Mucosa of descending colon (tissue), 3 donors: ENCODE measurements around the gene RABEP2. TPM values are rescaled to one million over a fixed set of nuclear protein-coding genes. Genes with fewer than 3 reads are reported as not detected.
"Not testable (repeated sequence)": the region's sequence is repeated elsewhere in the genome, so short reads cannot be mapped to it uniquely, and the experiment has no call there.

Source experiments
- ATAC-seq: fragments of 200-7000 bp; cut with Tn5 transposase; one replicate; pipeline ENCODE4 v1.9.1; 2020; ENCODE audit warnings: mild to moderate bottlenecking, moderate library complexity
- DNase-seq, 3 donors: peaks; one replicate each; pipeline ENCODE4 v3.0.0-alpha.2; 2020
- H3K36me3 ChIP-seq: fragments of 200-600 bp; one replicate; pipeline ENCODE4 v1.8.0; 2021; ENCODE audit warnings: low read depth, mild to moderate bottlenecking
- H3K4me1 ChIP-seq: fragments of 200-600 bp; one replicate; pipeline ENCODE4 v1.8.0; 2021; ENCODE audit warnings: low read depth, mild to moderate bottlenecking
- H3K4me3 ChIP-seq: fragments of 200-600 bp; one replicate; pipeline ENCODE4 v1.8.0; 2021; ENCODE audit warnings: mild to moderate bottlenecking
- H3K9me3 ChIP-seq: fragments of 200-600 bp; one replicate; pipeline ENCODE4 v1.8.0; 2021; ENCODE audit warnings: mild to moderate bottlenecking
- CTCF ChIP-seq: fragments of 200-600 bp; IDR thresholded peaks from one replicate; pipeline ENCODE4 v1.8.0; 2022; ENCODE audit warnings: antibody characterized with exemption, mild to moderate bottlenecking
- intact Hi-C, 2 donors: fragments of 100-400 bp; cut with DNase I in 1 of 2; cut with micrococcal nuclease in 1 of 2; formaldehyde crosslinking; loops; one replicate each; pipeline versions ENCODE4 v1.11.0 to v1.11.1; 2022; cut with DNase I, micrococcal nuclease
- total RNA-seq, 3 donors: library from RNA; stranded (reverse); fragmentation: NEBNext Ultra II Directional in 2 of 3; extraction: Animal tissue kit (Norgen Biotek cat#: 25700) in 2 of 3; gene quantifications; one replicate each; pipeline versions ENCODE4 v1.2.1 to v1.2.4, GENCODE V29; 2021 to 2023
- donor health status: DM: no; HTN: no; CAD: no; lungs with moderate emphysema.
- donor health status: DM: no; HTN: no; CAD: no.
- donor health status: DM: no; HTN: yes; CAD: no.

The RABEP2 gene
- total RNA-seq, 3 donors from 2014 or later, result 35.1 to 43.2 (median 35.7) TPM

GRCh38 chr16:28950648-28951409 lies 25.8 kb upstream of the RABEP2 start, which contains the start of gene NFATC2IP:
Gene NFATC2IP, plus strand, starts transcription at chr16:28950937. Its CDS starts 75 bp downstream, at chr16:28951012.
- intact Hi-C loops, result no loop called here
- no peaks in the 10 kb centered on the region for H3K9me3 ChIP-seq
- DNase-seq (peak; percentile 99 to 100 (median 100)), ATAC-seq (peak; percentile 96)
- TF ChIP-seq CTCF, result peak; percentile 22
- H3K4me3 ChIP-seq, result peak within 1 kb of the TSS; percentile 85
- peaks cover 15% of the 10 kb centered on the region for H3K4me1 ChIP-seq
- peaks cover 5% of the 10 kb centered on the region for H3K36me3 ChIP-seq

GRCh38 chr16:28946681-28947080 lies 21.6 kb upstream of the RABEP2 start:
- H3K36me3 ChIP-seq, result peaks cover 5% of the 10 kb centered on the region
- H3K4me1 ChIP-seq, result peaks cover 25% of the 10 kb centered on the region
- TF ChIP-seq CTCF, result no peak
- ATAC-seq (no peak), DNase-seq (no peak)
- intact Hi-C loops, result no loop called here
- no peak overlapping the region for H3K4me3 ChIP-seq
- H3K9me3 ChIP-seq, result no peaks in the 10 kb centered on the region

- H3K4me1 ChIP-seq, result peaks cover 17% of the 10 kb centered on the region
- no peak overlapping the region for H3K4me3 ChIP-seq
- no peak for TF ChIP-seq CTCF
- DNase-seq (no peak), ATAC-seq (no peak)
- H3K36me3 ChIP-seq, result no peaks in the 10 kb centered on the region
- intact Hi-C loops, result no loop called here
- no peaks in the 10 kb centered on the region for H3K9me3 ChIP-seq
Measured at GRCh38 chr16:28943281-28943680, 18.2 kb upstream of the RABEP2 start.

DNA sequence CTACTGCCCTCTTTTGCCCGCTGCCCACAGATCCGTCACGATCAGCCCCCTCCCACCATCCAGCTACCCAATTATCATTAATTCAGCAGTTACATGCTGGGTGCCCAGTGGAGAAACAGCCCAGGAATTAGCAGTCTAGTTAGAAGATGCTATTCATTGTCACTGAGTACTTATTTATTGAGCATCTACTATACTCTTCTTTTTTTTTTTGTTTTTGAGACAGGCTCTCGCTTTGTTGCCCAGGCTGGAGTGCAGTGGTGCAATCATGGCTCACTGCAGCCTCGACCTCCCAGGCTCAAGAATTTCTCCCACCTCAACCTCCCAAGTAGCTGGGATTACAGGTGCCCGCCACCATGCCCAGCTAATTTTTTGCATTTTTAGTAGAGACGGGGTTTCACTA lies 14.8 kb upstream of the RABEP2 start:
- H3K4me1 ChIP-seq, result peaks cover 11% of the 10 kb centered on the region

DNA sequence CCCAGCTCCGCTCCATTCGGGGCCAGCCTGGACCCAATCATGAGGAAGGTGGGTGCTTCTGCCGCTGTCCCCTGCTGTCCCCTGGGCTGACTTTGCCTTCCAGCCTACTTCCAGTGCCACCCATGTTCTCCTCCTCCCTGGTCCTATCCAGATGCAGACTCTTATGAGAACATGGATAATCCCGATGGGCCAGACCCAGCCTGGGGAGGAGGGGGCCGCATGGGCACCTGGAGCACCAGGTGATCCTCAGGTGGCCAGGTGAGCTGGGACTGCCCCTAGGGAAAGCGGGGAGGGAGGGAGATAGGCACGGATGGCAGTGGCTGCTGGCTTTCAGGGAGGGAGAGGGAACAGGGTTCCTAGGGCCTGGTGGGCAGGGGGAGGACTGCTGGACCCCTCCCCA lies 13.7 kb upstream of the RABEP2 start:
- intact Hi-C loops, result no loop called here
- ATAC-seq (no peak), DNase-seq (no peak)
- Histone ChIP-seq H3K9me3 (no peaks in the 10 kb centered on the region), H3K4me1 (peaks cover 5% of the 10 kb centered on the region), H3K4me3 (no peak overlapping the region), H3K36me3 (no peaks in the 10 kb centered on the region)
- TF ChIP-seq CTCF, result no peak

More for the DNA sequence above, 14.8 kb upstream of the RABEP2 start:
- ATAC-seq, DNase-seq, H3K36me3 ChIP-seq, H3K4me3 ChIP-seq, intact Hi-C loops, H3K9me3 ChIP-seq: not testable (repeated sequence)

- Histone ChIP-seq H3K9me3 (no peaks in the 10 kb centered on the region), H3K4me1 (peaks cover 5% of the 10 kb centered on the region), H3K4me3 (no peak overlapping the region), H3K36me3 (no peaks in the 10 kb centered on the region)
- ATAC-seq (no peak), DNase-seq (no peak)
- intact Hi-C loops, result no loop called here
- TF ChIP-seq CTCF, result no peak
Measured at GRCh38 chr16:28937222-28937876, 12.3 kb upstream of the RABEP2 start.
